Bronchial epithelial cell (primary cell): Measurements from ENCODE around the gene RSPH1. TPM values are rescaled to one million over a fixed set of nuclear protein-coding genes. Genes with fewer than 3 reads are reported as not detected.

ENCODE experiments used
- DNase-seq: peaks from one replicate; pipeline ENCODE4 v3.0.0-alpha.2; 2010; ENCODE audit warnings: low read depth
- FAIRE-seq: peaks from 2 replicates; lab custom pipeline; 2011; peaks lifted over from hg19 to GRCh38; lab: Jason Lieb, UNC
- H3K27me3 ChIP-seq: 2 replicates; pipeline ENCODE4 v1.5.1; 2011; ENCODE audit warnings: low read length; ENCODE audit not compliant: control insufficient read depth, insufficient read depth
- H3K36me3 ChIP-seq: 2 replicates; pipeline ENCODE4 v1.5.1; 2011; ENCODE audit warnings: low read length; ENCODE audit not compliant: control insufficient read depth, insufficient read depth
- H3K4me3 ChIP-seq: 2 replicates; pipeline ENCODE4 v1.5.1; 2011; ENCODE audit warnings: mild to moderate bottlenecking, low read depth, low read length, control low read depth
- total RNA-seq: library from RNA; depleted of rRNA; stranded (reverse); fragments of >200 nt; gene quantifications from 2 replicates; pipeline ENCODE4 v1.2.1, GENCODE V29; 2014
- TF ChIP-seq, protein P1 (sequence below): IDR thresholded peaks from 2 replicates; pipeline ENCODE4 v1.5.1; 2011; ENCODE audit warnings: mild to moderate bottlenecking, moderate library complexity, low read length, control low read depth, inconsistent platforms; ENCODE audit not compliant: insufficient read depth, severe bottlenecking

Gene RSPH1
- total RNA-seq, 1 donor from 2014 or later: under 0.01 TPM

DNA sequence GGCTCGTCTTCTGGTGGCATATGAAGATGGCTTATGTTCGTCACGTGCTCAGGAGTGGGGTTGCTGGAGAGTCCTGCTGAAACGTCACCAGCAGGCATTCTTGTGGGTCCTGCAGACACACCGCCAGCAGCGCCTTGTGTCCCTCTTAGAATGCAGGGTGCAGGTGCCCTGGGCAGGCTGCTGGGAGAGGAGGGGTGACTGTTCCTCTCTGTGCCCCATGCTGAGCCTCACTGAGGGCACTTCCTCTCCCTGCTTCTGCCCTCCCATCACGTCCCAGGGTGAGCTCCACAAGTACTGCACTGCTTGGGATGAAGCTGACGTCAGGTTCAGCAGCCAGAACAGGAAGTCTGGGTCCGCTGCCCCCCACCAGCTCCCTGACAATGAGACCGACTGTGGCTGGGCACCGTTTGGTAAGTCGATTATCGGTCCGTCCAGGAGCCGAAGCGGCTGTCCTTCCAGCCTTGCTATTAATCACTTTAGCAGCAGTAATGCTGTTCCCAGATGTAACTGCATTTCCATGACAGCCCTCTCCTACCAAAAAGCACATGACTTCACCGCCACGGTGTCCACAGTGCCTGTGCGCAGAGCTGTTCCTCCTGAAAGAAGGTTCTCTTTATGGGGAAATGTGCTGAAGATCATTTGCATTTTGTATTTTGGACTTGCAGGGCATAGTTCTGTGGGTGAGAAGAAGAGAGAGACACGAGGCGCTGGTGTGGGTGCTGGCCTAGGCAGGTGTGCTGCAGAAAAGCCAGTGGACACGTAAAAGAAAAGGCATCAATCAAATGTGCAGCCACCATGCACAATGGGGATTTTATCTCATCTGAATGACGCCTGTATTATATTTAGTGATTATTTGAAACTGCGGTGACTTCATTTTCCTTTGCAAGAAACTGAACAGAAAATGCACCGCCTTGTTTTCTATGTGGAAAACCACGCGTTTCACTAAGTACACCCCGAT is 38.7 kb upstream of the RSPH1 start:
- Histone ChIP-seq H3K27me3 (no peaks in the 10 kb centered on the region), H3K4me3 (no peak overlapping the region), H3K36me3 (peaks cover 18% of the 10 kb centered on the region)
- TF ChIP-seq, protein P1, sequence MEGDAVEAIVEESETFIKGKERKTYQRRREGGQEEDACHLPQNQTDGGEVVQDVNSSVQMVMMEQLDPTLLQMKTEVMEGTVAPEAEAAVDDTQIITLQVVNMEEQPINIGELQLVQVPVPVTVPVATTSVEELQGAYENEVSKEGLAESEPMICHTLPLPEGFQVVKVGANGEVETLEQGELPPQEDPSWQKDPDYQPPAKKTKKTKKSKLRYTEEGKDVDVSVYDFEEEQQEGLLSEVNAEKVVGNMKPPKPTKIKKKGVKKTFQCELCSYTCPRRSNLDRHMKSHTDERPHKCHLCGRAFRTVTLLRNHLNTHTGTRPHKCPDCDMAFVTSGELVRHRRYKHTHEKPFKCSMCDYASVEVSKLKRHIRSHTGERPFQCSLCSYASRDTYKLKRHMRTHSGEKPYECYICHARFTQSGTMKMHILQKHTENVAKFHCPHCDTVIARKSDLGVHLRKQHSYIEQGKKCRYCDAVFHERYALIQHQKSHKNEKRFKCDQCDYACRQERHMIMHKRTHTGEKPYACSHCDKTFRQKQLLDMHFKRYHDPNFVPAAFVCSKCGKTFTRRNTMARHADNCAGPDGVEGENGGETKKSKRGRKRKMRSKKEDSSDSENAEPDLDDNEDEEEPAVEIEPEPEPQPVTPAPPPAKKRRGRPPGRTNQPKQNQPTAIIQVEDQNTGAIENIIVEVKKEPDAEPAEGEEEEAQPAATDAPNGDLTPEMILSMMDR: no peak
- FAIRE-seq (no peak), DNase-seq (no peak)

GRCh38 chr21:42533963-42534355 is 37.9 kb upstream of the RSPH1 start:
- TF ChIP-seq, protein P1: no peak
- Histone ChIP-seq H3K27me3 (no peaks in the 10 kb centered on the region), H3K4me3 (no peak overlapping the region), H3K36me3 (peaks cover 16% of the 10 kb centered on the region)
- FAIRE-seq (peak; percentile 23), DNase-seq (no peak)

- DNase-seq (no peak), FAIRE-seq (no peak)
- Histone ChIP-seq H3K36me3 (peaks cover 16% of the 10 kb centered on the region), H3K4me3 (no peak overlapping the region), H3K27me3 (no peaks in the 10 kb centered on the region)
- TF ChIP-seq, protein P1: no peak
Measured at GRCh38 chr21:42533306-42533962, 37.4 kb upstream of the RSPH1 start.

DNA sequence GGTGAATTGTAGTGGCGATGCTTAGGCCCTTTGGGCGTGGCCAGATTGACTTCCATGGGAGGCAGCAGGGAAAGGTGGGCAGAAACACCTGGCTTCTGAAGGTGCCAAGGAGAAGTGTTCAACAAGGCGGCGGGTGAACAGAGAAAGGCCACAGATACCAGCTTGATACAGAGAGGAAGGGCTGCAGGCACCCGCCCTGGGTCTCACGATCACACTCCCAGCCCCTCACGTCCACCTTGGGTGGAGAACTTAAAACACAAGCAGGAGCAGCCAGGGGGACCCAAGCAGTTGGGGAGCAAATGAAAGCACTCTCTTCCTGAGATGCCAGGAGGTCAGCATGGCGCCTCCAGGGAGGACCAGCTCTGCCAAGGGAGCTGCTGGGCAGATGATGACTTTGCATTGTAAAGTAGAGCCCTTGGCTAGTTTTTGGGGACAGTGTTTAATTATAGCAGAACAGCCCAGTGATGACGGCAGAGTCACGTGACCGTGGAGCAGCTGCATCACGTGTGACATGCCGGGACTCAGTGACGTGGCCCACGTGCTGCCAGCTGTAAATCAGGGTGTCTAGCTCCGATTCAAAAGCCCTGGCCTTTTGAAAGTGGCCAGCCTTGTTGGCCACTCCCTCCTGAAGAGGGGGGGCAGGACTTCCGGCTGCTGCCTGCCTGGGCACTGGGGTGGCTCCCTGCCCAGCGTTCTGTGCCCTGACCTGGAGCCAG is 36.6 kb upstream of the RSPH1 start:
- H3K27me3 ChIP-seq: no peaks in the 10 kb centered on the region
- FAIRE-seq: no peak
- no peak overlapping the region for H3K4me3 ChIP-seq
- TF ChIP-seq, protein P1: no peak
- peaks cover 16% of the 10 kb centered on the region for H3K36me3 ChIP-seq
- DNase-seq: no peak

DNA sequence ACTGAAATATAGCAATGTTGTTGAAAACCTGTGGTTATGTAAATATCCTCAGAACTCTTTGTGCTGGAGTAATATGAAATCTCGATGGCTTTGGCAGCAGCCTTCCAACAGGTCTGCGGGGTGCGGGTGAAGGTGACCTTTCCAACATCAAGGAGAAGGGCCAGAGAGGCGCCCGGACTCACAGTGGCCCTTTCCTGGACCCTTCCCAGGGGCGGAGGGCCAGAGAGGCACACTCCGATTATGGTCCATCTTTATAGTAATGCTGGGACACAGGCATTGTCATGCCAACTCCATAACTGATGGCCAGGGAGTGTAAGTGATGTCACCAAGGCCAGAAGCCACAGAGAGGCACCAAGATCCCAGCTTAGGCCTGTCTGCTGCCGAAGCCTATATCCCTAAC is 35.7 kb upstream of the RSPH1 start:
- H3K4me3 ChIP-seq: no peak overlapping the region
- TF ChIP-seq, protein P1: no peak
- peaks cover 14% of the 10 kb centered on the region for H3K36me3 ChIP-seq
- DNase-seq (no peak), FAIRE-seq (no peak)
- no peaks in the 10 kb centered on the region for H3K27me3 ChIP-seq
